Neural cell (in vitro differentiated cells): ENCODE results near the gene CD300LF.

ENCODE experiments used
- CTCF ChIP-seq: fragments of 450-650 bp; IDR thresholded peaks from 2 replicates; pipeline ENCODE4 v1.5.1; 2014; ENCODE audit warnings: antibody characterized with exemption, mild to moderate bottlenecking, moderate library complexity; ENCODE audit not compliant: poor library complexity, severe bottlenecking
- EZH2 ChIP-seq: fragments of 200-600, 300-800 bp; shearing (Covaris generic), sonication (generic); IDR thresholded peaks from 2 replicates; pipeline ENCODE4 v1.6.1; 2014; ENCODE audit warnings: antibody characterized with exemption, low read length, borderline replicate concordance, mild to moderate bottlenecking; ENCODE audit not compliant: insufficient read depth, poor library complexity, severe bottlenecking

- TF ChIP-seq EZH2 (peak; percentile 1), CTCF (no peak)
Observed at GRCh38 chr17:74748279-74748528, 35.5 kb upstream of the CD300LF start.
